HG03025 (cell line): ENCODE measurements around the gene PAPSS2.
"Not testable (repeated sequence)": the region's sequence is repeated elsewhere in the genome, so short reads cannot be mapped to it uniquely, and the experiment has no call there.

Experiments
- ATAC-seq: cut with Tn5 transposase; IDR thresholded peaks from one replicate; pipeline ENCODE4 v1.9.1; 2021; ENCODE audit warnings: mild to moderate bottlenecking, moderate library complexity; ENCODE audit not compliant: unreplicated experiment, low FRiP score

Gene PAPSS2

GRCh38 chr10:87659571-87660483, at the start of gene PAPSS2:
Gene PAPSS2, plus strand, starts transcription at chr10:87659878. Its CDS starts 104 bp downstream, at chr10:87659982.
- ATAC-seq: no peak

DNA sequence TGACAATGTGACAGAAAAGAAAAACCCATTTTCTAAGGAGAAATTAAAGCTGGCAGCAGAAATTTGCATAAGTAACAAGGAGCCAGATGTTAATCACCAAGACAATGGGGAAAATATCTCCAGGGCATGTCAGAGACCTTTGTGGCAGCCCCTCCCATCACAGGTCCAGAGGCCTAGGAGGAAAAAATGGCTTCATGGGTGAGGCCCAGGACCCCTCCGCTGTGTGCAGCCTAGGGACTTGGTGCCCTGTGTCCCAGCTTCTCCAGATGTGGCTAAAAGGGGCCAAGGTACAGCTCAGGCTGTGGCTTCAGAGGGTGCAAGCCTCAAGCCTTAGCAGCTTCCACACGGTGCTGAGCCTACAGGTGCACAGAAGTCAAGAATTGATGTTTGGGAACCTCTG, 48.3 kb upstream of the PAPSS2 start:
- ATAC-seq: not testable (repeated sequence)

DNA sequence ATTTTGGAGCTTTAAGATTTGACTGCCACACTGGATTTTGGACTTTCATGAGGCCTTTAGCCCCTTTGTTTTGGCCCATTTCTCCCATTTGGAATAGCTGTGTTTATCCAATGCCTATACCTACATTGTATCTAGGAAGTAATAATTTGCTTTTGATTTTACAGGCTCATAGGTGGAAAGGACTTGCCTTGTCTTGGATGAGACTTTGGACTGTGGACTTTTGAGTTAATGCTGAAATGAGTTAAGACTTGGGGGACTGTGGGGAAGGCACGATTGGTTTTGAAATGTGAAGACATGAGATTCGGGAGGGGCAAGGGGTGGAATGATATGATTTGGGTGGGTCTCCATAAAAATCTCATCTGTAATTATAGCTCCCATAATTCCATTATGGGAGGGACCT, 47.6 kb upstream of the PAPSS2 start:
- ATAC-seq: no peak

DNA sequence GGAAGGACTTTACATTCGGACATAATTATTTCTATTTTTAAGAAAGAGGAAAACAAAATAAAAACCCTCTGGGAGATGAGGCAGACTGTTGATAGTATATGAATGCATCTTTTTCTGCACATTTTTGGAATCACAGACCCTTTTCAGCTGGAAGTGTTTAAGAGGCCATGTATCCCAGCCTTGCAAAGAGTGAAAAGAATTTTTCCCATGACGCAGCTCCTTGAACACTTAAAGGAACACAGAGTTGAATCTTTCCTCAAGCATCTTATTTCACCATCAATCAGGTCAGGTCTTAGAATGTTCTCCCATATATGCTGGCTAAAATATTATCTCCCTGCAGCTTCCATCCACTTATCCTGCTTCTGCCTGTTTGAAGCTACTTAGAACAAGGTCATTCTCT, 45.9 kb upstream of the PAPSS2 start:
- ATAC-seq: no peak

DNA sequence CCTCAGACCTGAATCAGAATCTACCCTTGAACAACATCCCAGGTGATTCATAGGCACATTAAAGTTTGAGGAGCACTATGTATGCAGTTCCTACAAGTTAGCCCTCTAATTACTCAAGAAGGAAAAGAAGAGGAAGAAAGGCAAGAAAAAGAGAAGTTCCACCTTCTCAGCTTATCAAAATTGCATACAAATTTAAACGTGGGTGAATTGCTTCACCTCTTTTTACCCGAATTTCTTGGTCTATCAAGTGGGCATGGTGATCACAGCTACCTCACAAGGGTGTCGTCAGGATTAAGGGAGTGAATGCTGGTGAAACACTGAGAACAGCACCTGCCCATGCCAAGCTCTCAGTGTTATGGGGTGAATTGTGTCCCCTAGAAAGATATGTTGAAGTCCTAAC, 43.8 kb upstream of the PAPSS2 start:
- no peak for ATAC-seq

GRCh38 chr10:87617503-87617902, 42.2 kb upstream of the PAPSS2 start:
- ATAC-seq: no peak

DNA sequence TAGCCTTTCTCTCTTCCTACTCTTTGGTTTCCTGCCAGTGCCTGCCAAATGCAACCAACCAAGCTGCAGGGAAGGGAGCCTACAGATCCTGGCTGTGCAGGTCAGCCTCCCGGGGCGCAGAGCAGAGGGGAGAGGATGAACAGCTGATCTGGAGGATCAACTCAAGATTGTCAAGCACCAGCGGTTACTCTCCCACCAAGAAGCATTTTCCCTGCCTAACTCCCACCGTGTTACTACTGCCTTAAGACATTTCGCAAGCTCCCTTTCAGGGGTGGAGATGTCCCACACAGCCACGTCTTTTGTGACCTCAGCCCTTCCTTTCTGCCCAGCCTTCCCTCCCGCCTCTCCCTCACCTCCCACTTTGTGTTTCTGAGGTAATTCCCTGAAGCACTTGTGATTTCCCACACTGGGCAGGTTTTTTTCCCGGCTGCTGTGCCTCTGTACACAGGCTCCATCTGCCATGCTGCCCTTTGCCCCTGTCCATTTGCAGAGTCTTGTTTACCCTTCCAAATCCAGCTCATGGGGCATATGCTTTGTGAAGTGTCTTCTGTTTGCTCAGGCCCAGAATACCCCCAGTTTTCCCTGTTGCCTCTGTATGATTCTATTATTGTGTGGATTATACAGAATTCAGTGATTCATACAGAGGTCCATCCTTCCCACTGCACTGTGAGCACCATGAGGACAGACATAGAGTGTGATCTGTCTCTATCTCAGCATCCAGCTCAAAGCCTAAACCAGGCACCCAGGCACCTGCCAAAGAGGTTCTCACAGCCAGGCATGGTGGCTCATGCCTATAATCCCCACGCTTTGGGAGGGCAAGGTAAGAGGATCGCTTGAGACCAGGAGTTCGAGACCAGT, 40.9 kb upstream of the PAPSS2 start:
- no peak for ATAC-seq

DNA sequence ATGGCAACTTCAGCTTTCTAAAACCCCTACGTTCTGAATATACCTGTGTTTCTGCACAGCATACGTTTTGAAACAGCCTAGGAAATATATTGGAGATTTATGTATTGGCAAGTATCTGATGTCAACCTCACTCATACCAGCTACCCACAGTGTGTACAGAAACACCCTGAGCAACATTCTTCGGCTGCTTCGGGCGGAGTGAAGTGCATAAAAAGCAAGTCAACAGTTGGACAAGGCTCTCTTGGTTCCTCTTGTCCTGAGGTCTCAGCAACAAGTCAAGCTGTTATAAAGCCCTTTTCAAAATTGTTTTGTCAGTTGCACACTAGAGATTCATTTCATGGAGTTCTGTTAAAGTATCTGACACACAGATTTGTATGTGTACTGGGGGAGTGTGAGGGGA, 40.0 kb upstream of the PAPSS2 start:
- no peak for ATAC-seq

- not testable (repeated sequence) for ATAC-seq
These were observed 38.2 kb upstream of the PAPSS2 start for GRCh38 chr10:87621440-87621839.

GRCh38 chr10:87622314-87623004, 37.2 kb upstream of the PAPSS2 start:
- ATAC-seq: no peak

GRCh38 chr10:87623191-87623590, 36.5 kb upstream of the PAPSS2 start:
- ATAC-seq: no peak

DNA sequence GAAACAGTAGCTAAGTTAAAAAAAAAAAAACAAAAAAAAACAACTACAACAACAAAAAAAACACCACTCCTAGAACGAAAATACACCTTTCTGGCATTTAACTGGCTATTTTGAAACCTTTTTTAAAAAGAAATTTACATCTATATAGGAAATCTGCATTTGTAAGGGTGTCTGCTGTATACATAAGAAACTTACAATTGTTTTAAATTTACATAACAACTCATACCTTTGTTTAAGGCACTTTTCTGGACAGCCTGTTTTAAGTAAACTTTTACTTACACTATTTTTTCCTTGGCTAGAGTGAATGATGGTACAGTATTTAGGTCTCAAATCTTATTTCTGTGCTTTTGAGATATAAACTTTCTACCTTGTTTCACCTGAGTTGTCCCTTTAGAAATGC, 34.0 kb upstream of the PAPSS2 start:
- ATAC-seq: no peak

- no peak for ATAC-seq
These were observed 33.2 kb upstream of the PAPSS2 start for GRCh38 chr10:87626422-87626892.

DNA sequence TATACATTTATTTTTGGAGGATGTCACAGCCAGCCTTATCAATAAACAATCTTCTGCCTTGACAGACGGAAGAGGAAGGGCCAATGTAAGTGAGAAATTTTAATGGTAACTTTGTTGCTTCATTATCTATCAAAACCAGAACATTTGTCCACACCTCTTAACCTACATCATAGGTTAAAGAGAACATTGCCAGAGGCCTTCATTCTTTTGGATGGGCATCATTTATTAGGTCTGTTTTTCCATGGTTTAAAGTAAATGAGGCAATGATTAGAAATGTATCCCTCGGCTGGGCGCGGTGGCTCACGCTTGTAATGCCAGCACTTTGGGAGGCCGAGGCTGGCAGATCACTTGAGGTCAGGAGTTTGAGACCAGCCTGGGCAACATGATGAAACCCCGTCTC, 29.5 kb upstream of the PAPSS2 start:
- no peak for ATAC-seq

- no peak for ATAC-seq
These were observed 27.2 kb upstream of the PAPSS2 start for GRCh38 chr10:87632454-87632853.

DNA sequence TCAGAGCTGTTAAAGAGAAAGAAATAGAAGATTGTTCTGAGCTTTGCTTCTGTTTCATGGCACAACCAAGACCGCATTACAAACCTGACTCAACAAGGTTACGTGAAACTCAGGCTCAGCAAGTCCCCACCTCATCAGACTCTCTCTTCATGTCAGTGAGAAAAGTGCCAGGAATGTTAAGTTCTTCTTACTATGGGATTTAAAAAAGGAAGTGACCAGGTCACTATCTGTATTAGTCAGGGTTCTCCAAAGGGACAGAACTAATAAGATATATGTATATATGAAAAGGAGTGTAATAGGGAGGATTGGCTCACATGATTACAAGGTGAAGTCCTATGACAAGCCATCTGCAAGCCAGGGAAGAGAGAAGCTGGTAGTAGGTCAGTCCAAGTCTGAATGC, 25.4 kb upstream of the PAPSS2 start:
- ATAC-seq: no peak

GRCh38 chr10:87635498-87636312, 24.0 kb upstream of the PAPSS2 start:
- ATAC-seq: no peak

DNA sequence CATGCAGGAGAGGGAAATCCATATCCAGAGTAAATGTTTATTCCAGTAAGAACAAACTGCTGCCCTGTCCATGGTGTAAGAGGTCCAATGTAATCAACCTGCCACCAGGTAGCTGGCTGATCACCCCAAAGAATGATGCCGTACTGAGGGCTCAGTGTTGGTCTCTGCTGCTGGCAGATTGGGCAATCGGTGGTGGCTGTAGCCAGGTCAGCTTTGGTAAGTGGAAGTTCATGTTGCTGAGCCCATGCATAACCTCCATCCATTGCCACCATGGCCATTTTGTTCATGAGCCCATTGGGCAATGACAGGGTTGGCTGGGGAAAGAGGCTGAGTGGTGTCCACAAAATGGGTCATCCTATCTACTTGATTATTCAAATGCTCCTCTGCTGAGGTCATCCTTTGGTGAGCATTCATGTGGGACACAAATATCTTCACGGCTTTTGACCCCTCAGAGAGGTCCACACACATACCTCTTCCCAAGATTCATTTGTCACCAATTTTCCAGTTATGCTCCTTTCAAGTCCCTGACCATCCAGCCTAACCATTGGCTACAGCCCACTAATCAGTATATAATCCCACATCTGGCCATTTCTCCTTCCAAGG, 23.3 kb upstream of the PAPSS2 start:
- no peak for ATAC-seq

DNA sequence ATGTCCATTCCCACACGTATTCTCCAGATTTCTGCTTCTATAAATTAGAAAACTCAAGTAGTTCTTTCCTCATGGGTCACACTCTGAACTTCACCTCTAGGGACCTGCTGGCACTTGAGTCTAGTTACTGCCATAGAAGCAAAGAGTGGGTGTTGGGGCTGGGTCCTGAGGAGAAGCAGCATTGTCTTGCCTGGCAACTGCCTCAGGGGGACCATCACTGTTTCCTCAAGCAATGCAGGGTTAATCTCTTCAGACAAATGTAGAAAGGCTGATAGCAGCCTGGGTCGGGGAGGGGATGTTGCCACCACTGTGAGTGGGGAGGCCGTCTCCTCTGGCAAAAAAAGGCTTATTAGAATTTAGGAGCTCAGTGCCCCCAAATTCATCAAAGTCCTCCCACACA, 20.2 kb upstream of the PAPSS2 start:
- no peak for ATAC-seq

DNA sequence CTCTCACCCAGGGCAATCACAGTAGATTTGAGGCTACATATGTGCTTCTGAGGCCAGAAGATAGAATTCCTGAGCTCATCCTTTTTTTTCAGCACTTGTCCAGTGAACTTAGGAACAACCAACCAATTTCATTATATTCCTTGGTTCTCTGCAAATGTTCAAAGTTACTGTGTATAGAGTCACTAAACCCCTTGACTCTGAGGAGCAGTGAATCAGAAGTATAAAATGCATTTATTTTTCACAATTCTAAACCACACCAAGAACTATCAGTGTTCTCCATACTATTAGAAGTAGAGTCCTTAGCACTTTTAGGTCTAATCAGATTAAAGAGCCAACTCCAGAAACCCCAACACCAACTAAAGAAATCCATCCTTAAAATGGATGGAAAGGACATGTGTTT, 19.6 kb upstream of the PAPSS2 start:
- no peak for ATAC-seq
